Thymus (tissue), 11 donors: ENCODE results near the gene INSIG2. TPM values are rescaled to one million over a fixed set of nuclear protein-coding genes. Genes with fewer than 3 reads are reported as not detected.

Source experiments
- DNase-seq, 9 donors: peaks; one replicate each; pipeline ENCODE4 v3.0.0-alpha.2; 2013; ENCODE audit warnings: low spot score in 9 of 9, low read depth in 6 of 9, missing footprints in 1 of 9
- H3K27ac ChIP-seq, 2 donors: one replicate each; pipeline ENCODE4 v1.5.1; 2013; ENCODE audit warnings: control low read depth in 1 of 2, low read depth in 1 of 2, low read length in 1 of 2, mild to moderate bottlenecking in 1 of 2, moderate library complexity in 1 of 2
- H3K27me3 ChIP-seq, 2 donors: one replicate each; pipeline ENCODE4 v1.5.1; 2013; ENCODE audit warnings: low read length in 1 of 2; ENCODE audit not compliant: control insufficient read depth in 2 of 2, insufficient read depth in 1 of 2
- H3K36me3 ChIP-seq, 2 donors: one replicate each; pipeline ENCODE4 v1.5.1; 2013; ENCODE audit warnings: low read length in 1 of 2, mild to moderate bottlenecking in 1 of 2, moderate library complexity in 1 of 2; ENCODE audit not compliant: control insufficient read depth in 2 of 2, insufficient read depth in 2 of 2
- H3K4me1 ChIP-seq, 2 donors: one replicate each; pipeline ENCODE4 v1.5.1; 2013; ENCODE audit warnings: low read length in 2 of 2; ENCODE audit not compliant: control insufficient read depth in 2 of 2, insufficient read depth in 2 of 2
- H3K4me3 ChIP-seq, 2 donors: one replicate each; pipeline ENCODE4 v1.5.1; 2013; ENCODE audit warnings: low read length in 2 of 2, control low read depth in 1 of 2, mild to moderate bottlenecking in 1 of 2
- H3K9me3 ChIP-seq, 2 donors: one replicate each; pipeline ENCODE4 v1.5.1; 2013; ENCODE audit warnings: low read length in 1 of 2, mild to moderate bottlenecking in 1 of 2; ENCODE audit not compliant: control insufficient read depth in 2 of 2, insufficient read depth in 1 of 2
- WGBS: extraction: QIAGEN DNeasy Blood & Tissue Kit; methylation state at CpG from one replicate; pipeline ENCODE4 v1.1.7; 2013; 5-methylcytosine and 5-hydroxymethylcytosine counted together
- polyA plus RNA-seq: library from polyadenylated mRNA; stranded (reverse); fragments of 200-250 nt; gene quantifications from one replicate; pipeline ENCODE4 v1.2.3, GENCODE V29; 2013
- total RNA-seq: library from RNA; stranded (reverse); fragments of 120-200 nt; gene quantifications from one replicate; pipeline ENCODE4 v1.2.4, GENCODE V29; 2013
- donor health status: healthy.

Gene INSIG2
- total and polyA plus RNA-seq, 2 donors = 18.3 to 27.9 TPM

DNA sequence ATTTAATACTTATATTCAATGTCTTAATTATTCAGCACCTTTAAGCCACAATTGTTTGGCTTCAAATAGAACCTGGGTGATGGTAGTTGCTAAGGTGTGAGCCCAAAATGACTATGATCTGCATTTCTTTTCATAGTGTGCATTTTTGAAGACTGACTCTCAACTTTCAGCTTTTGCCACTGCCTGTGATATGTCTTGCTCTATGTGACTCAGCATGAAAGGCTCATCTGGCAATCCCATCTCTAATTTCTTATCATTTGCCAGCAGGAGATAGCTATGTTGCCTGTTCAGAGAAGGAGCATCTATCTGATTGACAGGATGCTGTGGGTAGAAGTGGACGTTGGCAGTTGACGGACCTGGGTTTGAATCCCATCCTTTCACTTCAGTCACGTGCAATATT lies 39.9 kb upstream of the INSIG2 start:
- Histone ChIP-seq H3K9me3 (no peaks in the 10 kb centered on the region), H3K27me3 (peaks cover 5 to 19% of the 10 kb centered on the region in 2 donors), H3K4me3 (no peak overlapping the region), H3K4me1 (no peaks in the 10 kb centered on the region), H3K36me3 (no peaks in the 10 kb centered on the region), H3K27ac (no peak overlapping the region)
- 89% methylated on average over 3 of the region's 3 CpGs for WGBS
- no peak for DNase-seq

GRCh38 chr2:118049140-118049815 lies 39.0 kb upstream of the INSIG2 start:
- Histone ChIP-seq H3K27me3 (peaks cover 5 to 21% of the 10 kb centered on the region in 2 donors), H3K36me3 (no peaks in the 10 kb centered on the region), H3K9me3 (no peaks in the 10 kb centered on the region), H3K4me1 (no peaks in the 10 kb centered on the region), H3K27ac (no peak overlapping the region), H3K4me3 (no peak overlapping the region)
- DNase-seq = no peak
- 64% methylated on average over 3 of the region's 3 CpGs for WGBS

GRCh38 chr2:118049816-118050140 lies 38.5 kb upstream of the INSIG2 start:
- Histone ChIP-seq H3K27ac (no peak overlapping the region), H3K4me3 (no peak overlapping the region), H3K36me3 (no peaks in the 10 kb centered on the region), H3K27me3 (peaks cover 5 to 18% of the 10 kb centered on the region in 2 donors), H3K9me3 (no peaks in the 10 kb centered on the region), H3K4me1 (no peaks in the 10 kb centered on the region)
- no peak for DNase-seq

GRCh38 chr2:118050386-118050785 lies 37.9 kb upstream of the INSIG2 start:
- 69% methylated on average over 3 of the region's 3 CpGs for WGBS
- no peaks in the 10 kb centered on the region for H3K9me3 ChIP-seq
- DNase-seq = no peak
- H3K27me3 ChIP-seq = peaks cover 5 to 18% of the 10 kb centered on the region in 2 donors
- H3K4me3 ChIP-seq = no peak overlapping the region
- no peaks in the 10 kb centered on the region for H3K4me1 ChIP-seq
- H3K36me3 ChIP-seq = no peaks in the 10 kb centered on the region
- no peak overlapping the region for H3K27ac ChIP-seq

DNA sequence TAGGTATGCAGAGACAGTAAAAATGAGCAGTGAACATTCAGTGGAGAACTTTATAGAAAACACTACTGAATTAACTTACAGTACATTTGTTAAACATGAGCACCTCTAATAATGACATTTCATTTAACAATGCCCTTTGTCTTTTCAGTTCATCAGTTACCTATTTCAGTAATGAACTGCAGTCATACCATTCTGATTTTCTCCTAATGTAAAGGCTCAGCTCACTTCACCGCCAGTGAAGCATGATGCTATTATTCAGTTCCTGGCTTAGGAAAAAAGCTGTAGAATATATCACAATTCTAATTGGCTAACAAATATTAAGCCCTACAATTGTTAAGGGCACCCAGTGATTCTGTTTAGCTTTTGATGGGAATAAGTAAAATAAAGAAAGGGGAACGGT lies 37.3 kb upstream of the INSIG2 start:
- Histone ChIP-seq H3K27me3 (peaks cover 5 to 18% of the 10 kb centered on the region in 2 donors), H3K36me3 (no peaks in the 10 kb centered on the region), H3K27ac (no peak overlapping the region), H3K4me1 (no peaks in the 10 kb centered on the region), H3K9me3 (no peaks in the 10 kb centered on the region), H3K4me3 (no peak overlapping the region)
- no peak for DNase-seq
- WGBS = 96% methylated on average over 2 of the region's 2 CpGs

DNA sequence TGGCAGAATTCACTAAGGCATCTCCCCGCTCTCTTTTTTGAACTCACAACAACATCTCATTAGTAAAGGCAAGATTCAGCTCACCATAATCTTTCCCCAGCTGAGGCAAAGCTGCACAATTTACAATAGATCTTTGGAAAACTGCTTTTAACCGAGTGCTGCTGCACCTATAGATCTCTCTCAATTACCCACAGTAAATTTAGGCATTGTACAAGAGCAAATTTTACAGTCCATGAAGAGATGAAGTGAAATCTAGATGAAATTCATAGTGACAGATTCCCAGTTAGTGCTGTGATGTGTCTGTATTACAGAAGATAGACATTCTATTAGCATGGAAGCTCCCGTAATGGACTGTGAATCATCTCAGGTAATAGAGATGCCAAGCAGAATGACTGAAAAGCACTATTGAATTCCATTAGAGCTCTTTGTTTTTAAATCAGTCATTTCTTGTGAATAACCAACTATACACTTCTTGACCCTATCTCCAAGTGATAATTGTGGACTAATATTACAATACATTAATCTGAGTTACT lies 36.4 kb upstream of the INSIG2 start:
- Histone ChIP-seq H3K4me3 (no peak overlapping the region), H3K36me3 (no peaks in the 10 kb centered on the region), H3K4me1 (no peaks in the 10 kb centered on the region), H3K9me3 (no peaks in the 10 kb centered on the region), H3K27ac (no peak overlapping the region), H3K27me3 (peaks cover 5 to 18% of the 10 kb centered on the region in 2 donors)
- DNase-seq = no peak
- 97% methylated on average over 3 of the region's 3 CpGs for WGBS

DNA sequence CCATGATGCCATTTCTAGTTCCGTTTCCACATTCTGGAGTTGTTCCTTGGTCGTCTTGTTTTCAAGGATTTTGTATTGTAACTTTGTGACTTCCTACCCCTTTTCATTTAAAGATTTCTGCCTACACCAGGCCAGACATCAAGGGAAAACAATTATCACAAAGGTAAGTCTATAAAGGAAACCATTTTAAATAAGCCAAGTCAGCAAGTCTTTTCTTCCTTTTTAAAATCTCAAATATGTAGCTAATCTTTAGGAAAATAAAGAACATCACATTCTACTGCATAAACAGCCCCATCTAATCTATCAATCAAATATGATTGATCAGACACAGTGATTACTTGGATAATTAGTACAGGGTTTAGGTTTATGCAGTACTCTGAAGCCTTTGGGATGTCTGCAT lies 35.8 kb upstream of the INSIG2 start:
- H3K4me3 ChIP-seq = no peak overlapping the region
- no peak overlapping the region for H3K27ac ChIP-seq
- no peaks in the 10 kb centered on the region for H3K4me1 ChIP-seq
- DNase-seq = no peak
- H3K36me3 ChIP-seq = no peaks in the 10 kb centered on the region
- WGBS = 91% methylated on average over 2 of the region's 2 CpGs
- H3K27me3 ChIP-seq = peaks cover 0 to 16% of the 10 kb centered on the region in 2 donors
- H3K9me3 ChIP-seq = no peaks in the 10 kb centered on the region

DNA sequence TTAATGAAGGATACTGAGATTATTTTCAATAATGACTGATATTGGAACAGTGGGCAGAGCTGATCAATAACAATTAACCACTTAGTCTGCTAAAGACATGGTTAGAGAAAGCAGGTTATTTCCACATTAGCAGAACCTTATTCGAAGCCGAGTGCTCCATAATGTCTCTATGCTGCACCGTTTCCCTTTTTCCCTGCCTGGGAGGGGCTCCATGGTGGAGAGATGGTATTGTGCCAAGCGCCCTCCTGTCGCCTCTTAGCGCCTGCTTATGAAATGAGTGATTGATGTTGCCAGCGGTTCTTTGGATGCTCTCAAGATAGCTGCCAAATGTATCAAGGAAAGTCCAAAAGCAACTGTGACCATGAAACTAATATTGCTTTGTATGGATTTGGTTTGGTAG lies 34.6 kb upstream of the INSIG2 start:
- no peak for DNase-seq
- Histone ChIP-seq H3K27ac (no peak overlapping the region), H3K36me3 (no peaks in the 10 kb centered on the region), H3K27me3 (peaks cover 0 to 8% of the 10 kb centered on the region in 2 donors), H3K9me3 (no peaks in the 10 kb centered on the region), H3K4me1 (no peaks in the 10 kb centered on the region), H3K4me3 (no peak overlapping the region)
- 97% methylated on average over 7 of the region's 7 CpGs for WGBS

DNA sequence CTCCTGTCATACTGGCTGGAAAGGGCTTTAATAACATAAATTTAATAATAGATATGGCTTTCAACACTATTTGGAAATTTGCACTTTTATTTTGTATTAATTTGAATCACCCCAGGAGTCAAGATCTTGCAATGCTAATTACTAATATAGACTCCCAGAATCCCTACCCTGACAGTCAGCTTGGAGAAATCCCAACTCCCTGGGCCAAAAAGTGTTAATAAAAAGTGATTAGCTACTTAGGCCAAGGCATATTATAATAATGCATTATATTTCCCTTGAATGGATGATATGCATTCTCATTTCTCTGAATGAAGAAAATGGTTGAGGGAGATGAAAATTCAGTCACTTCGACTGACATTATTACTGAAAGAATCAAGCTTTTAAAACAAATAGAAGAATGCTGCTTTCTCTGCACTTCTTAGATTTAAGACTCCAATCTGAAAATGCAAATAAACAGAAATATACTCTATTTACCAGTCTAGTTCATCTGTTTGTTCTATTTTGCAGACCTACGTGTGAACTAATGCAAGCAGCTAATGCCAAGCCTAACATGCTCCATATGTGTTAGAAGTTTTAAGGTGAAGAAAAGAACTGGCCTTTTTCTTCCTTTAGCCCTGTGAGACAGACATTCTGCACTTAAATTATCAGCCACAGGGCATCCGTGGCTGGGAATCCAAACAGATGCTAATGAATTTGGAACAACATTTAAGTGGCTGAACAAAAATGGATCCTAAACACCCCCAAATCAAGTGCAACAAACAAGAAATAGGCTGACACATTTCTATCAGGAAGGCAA lies 33.9 kb upstream of the INSIG2 start:
- no peak for DNase-seq
- Histone ChIP-seq H3K9me3 (no peaks in the 10 kb centered on the region), H3K4me3 (no peak overlapping the region), H3K4me1 (no peaks in the 10 kb centered on the region), H3K36me3 (no peaks in the 10 kb centered on the region), H3K27me3 (peaks cover 0 to 8% of the 10 kb centered on the region in 2 donors), H3K27ac (no peak overlapping the region)
- WGBS = 93% methylated on average over 3 of the region's 3 CpGs
